H1 (cell line): ENCODE measurements around the gene STX16. TPM values are rescaled to one million over a fixed set of nuclear protein-coding genes. Genes with fewer than 3 reads are reported as not detected.

ENCODE experiments used
- CTCF ChIA-PET: fragments of 300-600 bp; sonication (Branson Sonifier 250); formaldehyde crosslinking; loops from one replicate; lab custom pipeline; 2021; ENCODE audit not compliant: partially characterized antibody; lab: Charles Lee
- POLR2A ChIA-PET: fragments of 300-600 bp; sonication (Branson Sonifier 250); formaldehyde crosslinking; loops from one replicate; lab custom pipeline; 2021; ENCODE audit warnings: inconsistent platforms; ENCODE audit not compliant: partially characterized antibody; lab: Charles Lee
- DNase-seq, 2 experiments: peaks; one replicate each; pipeline versions ENCODE4 v3.0.0 to v3.0.0-alpha.2; 2010 to 2022; ENCODE audit warnings: low spot score in 2 of 2, low read depth in 1 of 2, mixed read lengths in 1 of 2
- FAIRE-seq: peaks from 2 replicates; lab custom pipeline; 2011; peaks lifted over from hg19 to GRCh38; lab: Jason Lieb, UNC
- H2AFZ ChIP-seq: 2 replicates; pipeline ENCODE4 v1.8.1; 2012; ENCODE audit warnings: low read length, inconsistent platforms
- H2AK5ac ChIP-seq: 2 replicates; pipeline ENCODE4 v1.6.1; 2013; ENCODE audit warnings: low read depth, low read length
- H2BK120ac ChIP-seq: replicated peaks from 2 replicates; pipeline ENCODE3; 2013; ENCODE audit warnings: low read depth, low read length, inconsistent platforms
- H2BK12ac ChIP-seq: 2 replicates; pipeline ENCODE4 v1.6.1; 2013; ENCODE audit warnings: low read depth, low read length
- H2BK15ac ChIP-seq: 2 replicates; pipeline ENCODE4 v1.6.1; 2013; ENCODE audit warnings: low read length
- H2BK20ac ChIP-seq: 2 replicates; pipeline ENCODE4 v1.6.1; 2013; ENCODE audit warnings: low read length
- H2BK5ac ChIP-seq: 2 replicates; pipeline ENCODE4 v1.6.1; 2013; ENCODE audit warnings: low read depth, low read length
- H3K14ac ChIP-seq: 2 replicates; pipeline ENCODE4 v1.6.1; 2013; ENCODE audit warnings: inconsistent platforms; ENCODE audit not compliant: insufficient read length
- H3K18ac ChIP-seq: 2 replicates; pipeline ENCODE4 v1.6.1; 2013; ENCODE audit warnings: low read length; ENCODE audit errors: extremely low read depth
- H3K23ac ChIP-seq: 2 replicates; pipeline ENCODE4 v1.6.1; 2013; ENCODE audit warnings: inconsistent platforms; ENCODE audit not compliant: insufficient read length
- H3K23me2 ChIP-seq: 2 replicates; pipeline ENCODE4 v1.6.1; 2013; ENCODE audit warnings: low read depth, low read length
- H3K27ac ChIP-seq: 2 replicates; pipeline ENCODE4 v1.6.1; 2011; ENCODE audit warnings: low read depth, low read length, inconsistent platforms
- H3K27me3 ChIP-seq, 4 experiments: replicated peaks in 1 of 4; 1 replicate in 1 of 4; 2 replicates in 3 of 4; pipeline versions ENCODE4 v1.6.1 to v1.8.1; 2011 to 2013; ENCODE audit warnings: low read length in 3 of 4, mild to moderate bottlenecking in 3 of 4, inconsistent platforms in 2 of 4, mixed read lengths in 2 of 4, moderate library complexity in 1 of 4; ENCODE audit not compliant: control insufficient read depth in 3 of 4, insufficient read depth in 3 of 4; ENCODE audit errors: extremely low read depth in 1 of 4
- H3K36me3 ChIP-seq, 4 experiments: 2 replicates each; pipeline versions ENCODE4 v1.6.1 to v1.8.1; 2011 to 2013; ENCODE audit warnings: mild to moderate bottlenecking in 4 of 4, low read length in 3 of 4, moderate library complexity in 2 of 4, control low read depth in 1 of 4, inconsistent platforms in 1 of 4; ENCODE audit not compliant: insufficient read depth in 4 of 4, control insufficient read depth in 2 of 4
- H3K4ac ChIP-seq: replicated peaks from 2 replicates; pipeline ENCODE3; 2013; ENCODE audit warnings: low read length, low read depth, mixed read lengths, inconsistent platforms; ENCODE audit not compliant: insufficient read length
- H3K4me1 ChIP-seq, 4 experiments: replicated peaks in 1 of 4; 1 replicate in 1 of 4; 2 replicates in 3 of 4; pipeline versions ENCODE4 v1.6.1 to v1.8.1; 2011 to 2013; ENCODE audit warnings: low read length in 3 of 4, inconsistent platforms in 2 of 4, mixed read lengths in 1 of 4; ENCODE audit not compliant: insufficient read depth in 4 of 4, control insufficient read depth in 3 of 4
- H3K4me2 ChIP-seq, 2 experiments: 2 replicates each; pipeline versions ENCODE4 v1.6.1 to v1.8.1; 2011 to 2013; ENCODE audit warnings: low read depth in 2 of 2, low read length in 2 of 2, control low read depth in 1 of 2, inconsistent platforms in 1 of 2, mild to moderate bottlenecking in 1 of 2; ENCODE audit not compliant: insufficient read depth in 1 of 2
- H3K4me3 ChIP-seq, 4 experiments: fragments of 200-600, 300-600 bp in 1 of 4; sonication (generic), shearing (Covaris generic), sonication (Bioruptor Twin) in 1 of 4; 2 replicates each; pipeline versions ENCODE4 v1.5.1 to v1.8.1; 2011 to 2016; ENCODE audit warnings: low read length in 4 of 4, low read depth in 3 of 4, control low read depth in 2 of 4, inconsistent platforms in 2 of 4, mild to moderate bottlenecking in 2 of 4, mixed read lengths in 1 of 4, moderate library complexity in 1 of 4; ENCODE audit not compliant: insufficient read depth in 2 of 4; ENCODE audit errors: extremely low read depth in 1 of 4
- H3K56ac ChIP-seq: replicated peaks from 2 replicates; pipeline ENCODE3; 2013; ENCODE audit warnings: low read depth, mild to moderate bottlenecking, mixed read lengths, low read length, inconsistent platforms; ENCODE audit not compliant: insufficient read length
- H3K79me1 ChIP-seq: 2 replicates; pipeline ENCODE4 v1.6.1; 2013; ENCODE audit warnings: low read depth, low read length, control low read depth
- H3K79me2 ChIP-seq, 2 experiments: 2 replicates each; pipeline versions ENCODE4 v1.6.1 to v1.8.1; 2012 to 2013; ENCODE audit warnings: low read length in 2 of 2, mild to moderate bottlenecking in 2 of 2, inconsistent platforms in 1 of 2; ENCODE audit not compliant: insufficient read depth in 2 of 2, control insufficient read depth in 1 of 2
- H3K9ac ChIP-seq, 4 experiments: replicated peaks in 1 of 4; 1 replicate in 1 of 4; 2 replicates in 3 of 4; pipeline versions ENCODE4 v1.6.1 to v1.8.1; 2011 to 2013; ENCODE audit warnings: low read depth in 3 of 4, low read length in 3 of 4, control low read depth in 2 of 4, mild to moderate bottlenecking in 2 of 4, moderate library complexity in 2 of 4, inconsistent platforms in 1 of 4; ENCODE audit errors: extremely low read depth in 1 of 4
- H3K9me3 ChIP-seq, 2 experiments: 2 replicates each; pipeline versions ENCODE4 v1.6.1 to v1.8.1; 2012 to 2013; ENCODE audit warnings: mild to moderate bottlenecking in 2 of 2, moderate library complexity in 2 of 2, control low read depth in 1 of 2, inconsistent platforms in 1 of 2, low read depth in 1 of 2, low read length in 1 of 2, mixed read lengths in 1 of 2; ENCODE audit not compliant: insufficient read depth in 2 of 2
- H4K20me1 ChIP-seq, 2 experiments: replicated peaks in 1 of 2; 2 replicates each; pipeline versions ENCODE3 to v1.8.1; 2011 to 2013; ENCODE audit warnings: inconsistent platforms in 2 of 2, low read length in 2 of 2, mild to moderate bottlenecking in 1 of 2; ENCODE audit not compliant: insufficient read depth in 2 of 2, control insufficient read depth in 1 of 2
- H4K5ac ChIP-seq: 2 replicates; pipeline ENCODE4 v1.6.1; 2013; ENCODE audit warnings: low read length, low read depth, mixed read lengths, inconsistent platforms; ENCODE audit not compliant: insufficient read length
- H4K8ac ChIP-seq: 2 replicates; pipeline ENCODE4 v1.8.0; 2013; ENCODE audit warnings: mild to moderate bottlenecking, moderate library complexity, low read length, inconsistent platforms; ENCODE audit not compliant: insufficient read depth; ENCODE audit errors: extremely low read depth
- H4K91ac ChIP-seq: replicated peaks from 2 replicates; pipeline ENCODE3; 2013; ENCODE audit warnings: low read length, mixed read lengths, inconsistent platforms; ENCODE audit not compliant: insufficient read length
- CHD1 ChIP-seq: IDR thresholded peaks from 2 replicates; pipeline ENCODE4 v1.6.1; 2012; ENCODE audit warnings: low read depth, low read length, improper control_type of control experiment
- EZH2 ChIP-seq: fragments of 200-600 bp; sonication (generic); IDR thresholded peaks from 2 replicates; pipeline ENCODE4 v1.7.1; 2012; ENCODE audit warnings: low read depth, mild to moderate bottlenecking, moderate library complexity, low read length, inconsistent platforms; ENCODE audit not compliant: severe bottlenecking
- FOSL1 ChIP-seq: IDR thresholded peaks from 2 replicates; pipeline ENCODE4 v1.6.1; 2011; ENCODE audit warnings: mild to moderate bottlenecking, low read depth, low read length, moderate library complexity; ENCODE audit not compliant: insufficient read depth
- HDAC2 ChIP-seq, 2 experiments: fragments of 300-600 bp in 1 of 2; sonication (generic) in 1 of 2; IDR thresholded peaks; 2 replicates each; pipeline ENCODE4 v1.6.1; 2011 to 2012; ENCODE audit warnings: low read depth in 2 of 2, low read length in 2 of 2, mild to moderate bottlenecking in 2 of 2, moderate library complexity in 2 of 2, borderline replicate concordance in 1 of 2, inconsistent platforms in 1 of 2
- JUND ChIP-seq: IDR thresholded peaks from 2 replicates; pipeline ENCODE4 v1.6.1; 2011; ENCODE audit warnings: mild to moderate bottlenecking, improper control_type of control experiment, low read length
- RBBP5 ChIP-seq: IDR thresholded peaks from 2 replicates; pipeline ENCODE4 v1.7.1; 2012; ENCODE audit warnings: low read depth, mild to moderate bottlenecking, inconsistent platforms, low read length, moderate library complexity, borderline replicate concordance
- SAP30 ChIP-seq: fragments of 300-600 bp; sonication (generic); IDR thresholded peaks from 2 replicates; pipeline ENCODE4 v1.7.1; 2012; ENCODE audit warnings: low read length, moderate library complexity, mild to moderate bottlenecking, inconsistent platforms; ENCODE audit not compliant: insufficient read depth, insufficient replicate concordance
- SRF ChIP-seq: IDR thresholded peaks from 2 replicates; pipeline ENCODE4 v1.6.1; 2011; ENCODE audit warnings: mild to moderate bottlenecking, low read depth, low read length, moderate library complexity
- YY1 ChIP-seq: IDR thresholded peaks from 2 replicates; pipeline ENCODE4 v1.6.1; 2011; ENCODE audit warnings: low read depth, mild to moderate bottlenecking, low read length
- WGBS, 2 experiments: shearing (Covaris generic) in 1 of 2; methylation state at CpG; one replicate each; pipeline versions ENCODE4 v1.1.6 to v1.1.7; 2013 to 2015; ENCODE audit warnings: low lambda C conversion rate in 2 of 2, mixed read lengths in 2 of 2, inconsistent platforms in 1 of 2, low coverage in 1 of 2, missing lambda C conversion rate in 1 of 2; ENCODE audit not compliant: insufficient replicate concordance in 2 of 2, insufficient coverage in 1 of 2, insufficient read length in 1 of 2; ENCODE audit errors: extremely low coverage in 1 of 2, missing lambda C conversion rate in 1 of 2; 5-methylcytosine and 5-hydroxymethylcytosine counted together
- polyA plus RNA-seq, 7 experiments: library from polyadenylated mRNA; depleted of rRNA in 3 of 7; stranded (reverse) in 5 of 7; unstranded in 2 of 7; fragments of >200 nt in 5 of 7; fragments of 200-250 nt in 2 of 7; gene quantifications; 1 replicate in 5 of 7; 2 replicates in 1 of 7; 4 replicates in 1 of 7; pipeline versions ENCODE4 v1.2.1 to v1.2.3, GENCODE V29; 2011 to 2013; ENCODE audit warnings: missing spikeins in 2 of 7, mixed read lengths in 2 of 7
- total RNA-seq: library from RNA; stranded (reverse); fragmentation: NEBNext Ultra II Directional; extraction: Animal tissue kit (Norgen Biotek cat#: 25700); gene quantifications from 2 replicates; pipeline ENCODE4 v1.2.1, GENCODE V29; 2021

The STX16 gene
- total and polyA plus RNA-seq, 2 of the 8 experiments (the other 6 are each of a cell fraction or from before 2014, with no cell fraction given): 45.2 to 61.6 TPM

GRCh38 chr20:58614366-58614765, 36.7 kb upstream of the STX16 start:
- FAIRE-seq: no peak
- Histone ChIP-seq H4K91ac (peak overlapping the region; percentile 58), H4K5ac (no peak overlapping the region), H3K79me2 (no peaks in the 10 kb centered on the region), H3K23ac (no peak overlapping the region), H2BK5ac (no peak overlapping the region; the same call in 1 of the 2 replicates), H3K4me1 (peaks cover 0 to 8% (median 4%) of the 10 kb centered on the region in 4 experiments; a peak in 5 of 7 replicates), H3K79me1 (no peaks in the 10 kb centered on the region), H3K18ac (no peak overlapping the region), H3K14ac (no peak overlapping the region), H2BK12ac (0 out of 2 replicates have a peak overlapping the region, but pooled peaks have one; percentile 11), H4K8ac (no peak overlapping the region), H3K9me3 (no peaks in the 10 kb centered on the region; a peak in 1 of 4 replicates), H2AFZ (no peak overlapping the region), H2BK20ac (no peak overlapping the region), H3K4me3 (no peak overlapping the region), H3K4me2 (no peak overlapping the region), H3K27ac (no peak overlapping the region), H3K27me3 (peaks cover 0 to 13% (median 7%) of the 10 kb centered on the region in 4 experiments; a peak in 4 of 7 replicates), H4K20me1 (no peaks in the 10 kb centered on the region), H3K56ac (no peak overlapping the region), H2BK15ac (0 out of 2 replicates have a peak overlapping the region, but pooled peaks have one; percentile 16), H3K23me2 (no peaks in the 10 kb centered on the region), H3K4ac (no peak overlapping the region), H3K9ac (no peak overlapping the region), H2AK5ac (no peak overlapping the region), H2BK120ac (no peak overlapping the region), H3K36me3 (no peaks in the 10 kb centered on the region; a peak in 1 of 8 replicates)
- WGBS, 2 experiments: 95% methylated on average over 12 of the region's 14 CpGs; no CpG with 5 or more reads in 1 of the 2 experiments
- POLR2A ChIA-PET: no interaction called here
- CTCF ChIA-PET: interaction anchor here (1.0 to 3.3 kb wide), 3 partner anchors 12 to 131 kb away, joined by 3 to 13 read pairs (median 3); no protein-coding TSS in a partner anchor
- TF ChIP-seq JUND (no peak), HDAC2 (IDR thresholded peaks at IDR 0.05; ENCODE audit: borderline replicate concordance in 1 of 2, low read depth in 2 of 2, low read length in 2 of 2) (no peak), CHD1 (no peak), EZH2 (no peak), FOSL1 (no peak), SRF (no peak), SAP30 (no peak), RBBP5 (no peak), YY1 (no peak)
- no peak for DNase-seq
